ENCODE results near the gene RBM28.

- TF ChIP-seq, protein P1, sequence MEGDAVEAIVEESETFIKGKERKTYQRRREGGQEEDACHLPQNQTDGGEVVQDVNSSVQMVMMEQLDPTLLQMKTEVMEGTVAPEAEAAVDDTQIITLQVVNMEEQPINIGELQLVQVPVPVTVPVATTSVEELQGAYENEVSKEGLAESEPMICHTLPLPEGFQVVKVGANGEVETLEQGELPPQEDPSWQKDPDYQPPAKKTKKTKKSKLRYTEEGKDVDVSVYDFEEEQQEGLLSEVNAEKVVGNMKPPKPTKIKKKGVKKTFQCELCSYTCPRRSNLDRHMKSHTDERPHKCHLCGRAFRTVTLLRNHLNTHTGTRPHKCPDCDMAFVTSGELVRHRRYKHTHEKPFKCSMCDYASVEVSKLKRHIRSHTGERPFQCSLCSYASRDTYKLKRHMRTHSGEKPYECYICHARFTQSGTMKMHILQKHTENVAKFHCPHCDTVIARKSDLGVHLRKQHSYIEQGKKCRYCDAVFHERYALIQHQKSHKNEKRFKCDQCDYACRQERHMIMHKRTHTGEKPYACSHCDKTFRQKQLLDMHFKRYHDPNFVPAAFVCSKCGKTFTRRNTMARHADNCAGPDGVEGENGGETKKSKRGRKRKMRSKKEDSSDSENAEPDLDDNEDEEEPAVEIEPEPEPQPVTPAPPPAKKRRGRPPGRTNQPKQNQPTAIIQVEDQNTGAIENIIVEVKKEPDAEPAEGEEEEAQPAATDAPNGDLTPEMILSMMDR (IDR thresholded peaks at IDR 0.05): no peak
- TF ChIP-seq POLR2A (IDR thresholded peaks at IDR 0.05) (no peak), POLR2AphosphoS5 (IDR thresholded peaks at IDR 0.05; ENCODE audit: insufficient read depth in 1 of 2, low read depth in 1 of 2) (no peak)
Measured at GRCh38 chr7:128359939-128360338, 16.2 kb upstream of the RBM28 start.
